HEK293 (cell line): Measurements from ENCODE around the gene AQP12A.

Experiments used
- HOXA7 ChIP-seq: sonication (generic); formaldehyde crosslinking; IDR thresholded peaks from 2 replicates; pipeline ENCODE4 v1.8.1; 2022; ENCODE audit warnings: missing genetic modification reagents, borderline replicate concordance
- OVOL3 ChIP-seq: fragments of 450-650 bp; formaldehyde crosslinking; IDR thresholded peaks from 2 replicates; pipeline ENCODE4 v1.5.1; 2016; ENCODE audit warnings: missing biosample characterization, missing genetic modification characterization
- ZBTB48 ChIP-seq: fragments of 450-650 bp; formaldehyde crosslinking; IDR thresholded peaks from 2 replicates; pipeline ENCODE4 v1.5.1; 2016; ENCODE audit warnings: missing biosample characterization, missing genetic modification characterization
- ZNF146 ChIP-seq: fragments of 450-650 bp; formaldehyde crosslinking; IDR thresholded peaks from 2 replicates; pipeline ENCODE4 v1.5.1; 2016; ENCODE audit warnings: missing biosample characterization, missing genetic modification characterization
- ZNF24 ChIP-seq: fragments of 450-650 bp; formaldehyde crosslinking; IDR thresholded peaks from 2 replicates; pipeline ENCODE4 v1.5.1; 2016; ENCODE audit warnings: missing biosample characterization, missing genetic modification characterization
- ZNF501 ChIP-seq: fragments of 450-650 bp; formaldehyde crosslinking; IDR thresholded peaks from 2 replicates; pipeline ENCODE4 v1.5.1; 2016; ENCODE audit warnings: missing biosample characterization, missing genetic modification characterization
- TF ChIP-seq, protein P1 (sequence below): fragments of 450-650 bp; formaldehyde crosslinking; IDR thresholded peaks from 2 replicates; pipeline ENCODE4 v1.5.1; 2016; ENCODE audit warnings: missing biosample characterization, missing genetic modification characterization
- TF ChIP-seq, protein P2 (sequence below): fragments of 450-650 bp; formaldehyde crosslinking; IDR thresholded peaks from 2 replicates; pipeline ENCODE4 v1.5.1; 2016; ENCODE audit warnings: missing biosample characterization, missing genetic modification characterization
- TF ChIP-seq, protein P3 (sequence below): fragments of 450-650 bp; formaldehyde crosslinking; IDR thresholded peaks from 2 replicates; pipeline ENCODE4 v1.5.1; 2016; ENCODE audit warnings: missing biosample characterization, missing genetic modification characterization
- TF ChIP-seq, protein P4 (sequence below): fragments of 450-650 bp; formaldehyde crosslinking; IDR thresholded peaks from 2 replicates; pipeline ENCODE4 v1.5.1; 2017; ENCODE audit warnings: missing biosample characterization, missing genetic modification characterization
- TF ChIP-seq, protein P5 (sequence below): fragments of 450-650 bp; IDR thresholded peaks from 2 replicates; pipeline ENCODE4 v1.5.1; 2018; ENCODE audit warnings: missing biosample characterization, mild to moderate bottlenecking, missing genetic modification characterization

DNA sequence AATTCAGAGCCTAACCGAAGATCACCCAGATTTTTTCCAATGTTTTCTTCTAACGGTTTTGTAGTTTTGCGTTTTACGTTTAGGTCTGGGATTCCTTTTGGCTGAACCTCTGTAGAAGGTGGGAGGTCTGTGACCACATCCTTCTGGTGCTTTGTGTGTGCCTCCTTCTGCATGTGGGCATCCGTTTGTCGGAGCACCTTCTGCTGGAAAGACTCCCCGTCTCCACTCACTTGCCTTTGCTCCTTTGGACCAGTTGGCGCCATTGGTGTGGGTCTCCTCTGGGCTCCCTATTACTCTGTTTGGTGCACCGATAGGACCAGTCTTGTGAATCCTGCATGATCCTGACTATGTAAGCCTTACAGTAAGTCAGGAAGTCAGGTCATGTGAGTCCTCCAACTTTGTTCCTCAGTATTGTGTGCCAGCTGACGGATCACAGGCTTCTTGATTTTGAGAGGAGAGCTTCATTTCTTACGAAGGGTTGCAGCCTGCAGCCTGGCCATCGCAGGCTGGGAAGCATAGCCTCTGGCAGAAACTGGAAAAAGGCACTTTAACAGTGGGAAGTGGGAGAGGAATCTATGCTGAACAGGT lies 13.6 kb downstream of the AQP12A start:
- TF ChIP-seq, protein P1, sequence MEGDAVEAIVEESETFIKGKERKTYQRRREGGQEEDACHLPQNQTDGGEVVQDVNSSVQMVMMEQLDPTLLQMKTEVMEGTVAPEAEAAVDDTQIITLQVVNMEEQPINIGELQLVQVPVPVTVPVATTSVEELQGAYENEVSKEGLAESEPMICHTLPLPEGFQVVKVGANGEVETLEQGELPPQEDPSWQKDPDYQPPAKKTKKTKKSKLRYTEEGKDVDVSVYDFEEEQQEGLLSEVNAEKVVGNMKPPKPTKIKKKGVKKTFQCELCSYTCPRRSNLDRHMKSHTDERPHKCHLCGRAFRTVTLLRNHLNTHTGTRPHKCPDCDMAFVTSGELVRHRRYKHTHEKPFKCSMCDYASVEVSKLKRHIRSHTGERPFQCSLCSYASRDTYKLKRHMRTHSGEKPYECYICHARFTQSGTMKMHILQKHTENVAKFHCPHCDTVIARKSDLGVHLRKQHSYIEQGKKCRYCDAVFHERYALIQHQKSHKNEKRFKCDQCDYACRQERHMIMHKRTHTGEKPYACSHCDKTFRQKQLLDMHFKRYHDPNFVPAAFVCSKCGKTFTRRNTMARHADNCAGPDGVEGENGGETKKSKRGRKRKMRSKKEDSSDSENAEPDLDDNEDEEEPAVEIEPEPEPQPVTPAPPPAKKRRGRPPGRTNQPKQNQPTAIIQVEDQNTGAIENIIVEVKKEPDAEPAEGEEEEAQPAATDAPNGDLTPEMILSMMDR: no peak
- TF ChIP-seq ZBTB48 (tag by site-specific recombination): no peak
- TF ChIP-seq, protein P2, sequence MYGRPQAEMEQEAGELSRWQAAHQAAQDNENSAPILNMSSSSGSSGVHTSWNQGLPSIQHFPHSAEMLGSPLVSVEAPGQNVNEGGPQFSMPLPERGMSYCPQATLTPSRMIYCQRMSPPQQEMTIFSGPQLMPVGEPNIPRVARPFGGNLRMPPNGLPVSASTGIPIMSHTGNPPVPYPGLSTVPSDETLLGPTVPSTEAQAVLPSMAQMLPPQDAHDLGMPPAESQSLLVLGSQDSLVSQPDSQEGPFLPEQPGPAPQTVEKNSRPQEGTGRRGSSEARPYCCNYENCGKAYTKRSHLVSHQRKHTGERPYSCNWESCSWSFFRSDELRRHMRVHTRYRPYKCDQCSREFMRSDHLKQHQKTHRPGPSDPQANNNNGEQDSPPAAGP (tag by site-specific recombination): no peak
- no peak for TF ChIP-seq HOXA7
- TF ChIP-seq, protein P3, sequence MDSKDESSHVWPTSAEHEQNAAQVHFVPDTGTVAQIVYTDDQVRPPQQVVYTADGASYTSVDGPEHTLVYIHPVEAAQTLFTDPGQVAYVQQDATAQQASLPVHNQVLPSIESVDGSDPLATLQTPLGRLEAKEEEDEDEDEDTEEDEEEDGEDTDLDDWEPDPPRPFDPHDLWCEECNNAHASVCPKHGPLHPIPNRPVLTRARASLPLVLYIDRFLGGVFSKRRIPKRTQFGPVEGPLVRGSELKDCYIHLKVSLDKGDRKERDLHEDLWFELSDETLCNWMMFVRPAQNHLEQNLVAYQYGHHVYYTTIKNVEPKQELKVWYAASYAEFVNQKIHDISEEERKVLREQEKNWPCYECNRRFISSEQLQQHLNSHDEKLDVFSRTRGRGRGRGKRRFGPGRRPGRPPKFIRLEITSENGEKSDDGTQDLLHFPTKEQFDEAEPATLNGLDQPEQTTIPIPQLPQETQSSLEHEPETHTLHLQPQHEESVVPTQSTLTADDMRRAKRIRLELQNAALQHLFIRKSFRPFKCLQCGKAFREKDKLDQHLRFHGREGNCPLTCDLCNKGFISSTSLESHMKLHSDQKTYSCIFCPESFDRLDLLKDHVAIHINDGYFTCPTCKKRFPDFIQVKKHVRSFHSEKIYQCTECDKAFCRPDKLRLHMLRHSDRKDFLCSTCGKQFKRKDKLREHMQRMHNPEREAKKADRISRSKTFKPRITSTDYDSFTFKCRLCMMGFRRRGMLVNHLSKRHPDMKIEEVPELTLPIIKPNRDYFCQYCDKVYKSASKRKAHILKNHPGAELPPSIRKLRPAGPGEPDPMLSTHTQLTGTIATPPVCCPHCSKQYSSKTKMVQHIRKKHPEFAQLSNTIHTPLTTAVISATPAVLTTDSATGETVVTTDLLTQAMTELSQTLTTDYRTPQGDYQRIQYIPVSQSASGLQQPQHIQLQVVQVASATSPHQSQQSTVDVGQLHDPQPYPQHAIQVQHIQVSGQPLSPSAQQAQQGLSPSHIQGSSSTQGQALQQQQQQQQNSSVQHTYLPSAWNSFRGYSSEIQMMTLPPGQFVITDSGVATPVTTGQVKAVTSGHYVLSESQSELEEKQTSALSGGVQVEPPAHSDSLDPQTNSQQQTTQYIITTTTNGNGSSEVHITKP (tag by site-specific recombination): no peak
- TF ChIP-seq OVOL3 (tag by site-specific recombination): no peak
- TF ChIP-seq, protein P4, sequence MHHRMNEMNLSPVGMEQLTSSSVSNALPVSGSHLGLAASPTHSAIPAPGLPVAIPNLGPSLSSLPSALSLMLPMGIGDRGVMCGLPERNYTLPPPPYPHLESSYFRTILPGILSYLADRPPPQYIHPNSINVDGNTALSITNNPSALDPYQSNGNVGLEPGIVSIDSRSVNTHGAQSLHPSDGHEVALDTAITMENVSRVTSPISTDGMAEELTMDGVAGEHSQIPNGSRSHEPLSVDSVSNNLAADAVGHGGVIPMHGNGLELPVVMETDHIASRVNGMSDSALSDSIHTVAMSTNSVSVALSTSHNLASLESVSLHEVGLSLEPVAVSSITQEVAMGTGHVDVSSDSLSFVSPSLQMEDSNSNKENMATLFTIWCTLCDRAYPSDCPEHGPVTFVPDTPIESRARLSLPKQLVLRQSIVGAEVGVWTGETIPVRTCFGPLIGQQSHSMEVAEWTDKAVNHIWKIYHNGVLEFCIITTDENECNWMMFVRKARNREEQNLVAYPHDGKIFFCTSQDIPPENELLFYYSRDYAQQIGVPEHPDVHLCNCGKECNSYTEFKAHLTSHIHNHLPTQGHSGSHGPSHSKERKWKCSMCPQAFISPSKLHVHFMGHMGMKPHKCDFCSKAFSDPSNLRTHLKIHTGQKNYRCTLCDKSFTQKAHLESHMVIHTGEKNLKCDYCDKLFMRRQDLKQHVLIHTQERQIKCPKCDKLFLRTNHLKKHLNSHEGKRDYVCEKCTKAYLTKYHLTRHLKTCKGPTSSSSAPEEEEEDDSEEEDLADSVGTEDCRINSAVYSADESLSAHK (tag by site-specific recombination): no peak
- TF ChIP-seq ZNF146 (tag by site-specific recombination): no peak
- no peak for TF ChIP-seq ZNF24 (tag by site-specific recombination)
- TF ChIP-seq, protein P5, sequence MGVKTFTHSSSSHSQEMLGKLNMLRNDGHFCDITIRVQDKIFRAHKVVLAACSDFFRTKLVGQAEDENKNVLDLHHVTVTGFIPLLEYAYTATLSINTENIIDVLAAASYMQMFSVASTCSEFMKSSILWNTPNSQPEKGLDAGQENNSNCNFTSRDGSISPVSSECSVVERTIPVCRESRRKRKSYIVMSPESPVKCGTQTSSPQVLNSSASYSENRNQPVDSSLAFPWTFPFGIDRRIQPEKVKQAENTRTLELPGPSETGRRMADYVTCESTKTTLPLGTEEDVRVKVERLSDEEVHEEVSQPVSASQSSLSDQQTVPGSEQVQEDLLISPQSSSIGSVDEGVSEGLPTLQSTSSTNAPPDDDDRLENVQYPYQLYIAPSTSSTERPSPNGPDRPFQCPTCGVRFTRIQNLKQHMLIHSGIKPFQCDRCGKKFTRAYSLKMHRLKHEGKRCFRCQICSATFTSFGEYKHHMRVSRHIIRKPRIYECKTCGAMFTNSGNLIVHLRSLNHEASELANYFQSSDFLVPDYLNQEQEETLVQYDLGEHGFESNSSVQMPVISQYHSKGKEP (tag by site-specific recombination): no peak
- no peak for TF ChIP-seq ZNF501 (tag by site-specific recombination)
